MM.1S (cell line): Measurements from ENCODE around the gene SLC6A9.

Experiments
- DNase-seq: peaks from one replicate; pipeline ENCODE4 v3.0.0-alpha.2; 2015
- H2AFZ ChIP-seq: fragments of 300-600 bp; sonication (generic); 2 replicates; pipeline ENCODE4 v1.6.0; 2016; ENCODE audit warnings: antibody characterized with exemption, low read length
- H3F3A ChIP-seq: fragments of 300-600 bp; sonication (generic); 2 replicates; pipeline ENCODE4 v1.6.1; 2016; ENCODE audit warnings: mild to moderate bottlenecking, antibody characterized with exemption, low read length, moderate library complexity, mixed read lengths; ENCODE audit not compliant: insufficient read depth
- H3K27ac ChIP-seq: fragments of 300-600 bp; sonication (generic); 2 replicates; pipeline ENCODE4 v1.5.1; 2016; ENCODE audit warnings: mild to moderate bottlenecking, low read length
- H3K27me3 ChIP-seq: fragments of 300-600 bp; sonication (generic); replicated peaks from 2 replicates; pipeline ENCODE4 v1.6.0; 2016; ENCODE audit warnings: low read length; ENCODE audit not compliant: insufficient read depth
- H3K36me3 ChIP-seq: fragments of 300-600 bp; sonication (generic); replicated peaks from 2 replicates; pipeline ENCODE4 v1.6.1; 2016; ENCODE audit warnings: mild to moderate bottlenecking, low read length, mixed read lengths; ENCODE audit not compliant: insufficient read depth
- H3K4me1 ChIP-seq: fragments of 300-600 bp; sonication (generic); 2 replicates; pipeline ENCODE4 v1.6.1; 2016; ENCODE audit warnings: low read length, mixed read lengths
- H3K4me2 ChIP-seq: fragments of 300-600 bp; sonication (generic); 2 replicates; pipeline ENCODE4 v1.6.0; 2016; ENCODE audit warnings: low read depth, low read length
- H3K4me3 ChIP-seq: fragments of 300-600 bp; sonication (generic); 2 replicates; pipeline ENCODE4 v1.5.1; 2016; ENCODE audit warnings: low read length, mixed read lengths
- H3K79me2 ChIP-seq: fragments of 300-600 bp; sonication (generic); 2 replicates; pipeline ENCODE4 v1.6.1; 2016; ENCODE audit warnings: mixed run types, low read length, mixed read lengths
- H3K9ac ChIP-seq: fragments of 300-600 bp; sonication (generic); 2 replicates; pipeline ENCODE4 v1.6.1; 2016; ENCODE audit warnings: low read length, mixed read lengths
- H3K9me2 ChIP-seq: fragments of 300-600 bp; sonication (generic); replicated peaks from 2 replicates; pipeline ENCODE4 v1.6.1; 2016; ENCODE audit warnings: mild to moderate bottlenecking, low read length, mixed read lengths; ENCODE audit not compliant: insufficient read depth
- H3K9me3 ChIP-seq: fragments of 300-600 bp; sonication (generic); replicated peaks from 2 replicates; pipeline ENCODE4 v1.6.1; 2016; ENCODE audit warnings: mild to moderate bottlenecking, low read length, mixed read lengths; ENCODE audit not compliant: insufficient read depth
- H4K20me1 ChIP-seq: fragments of 300-600 bp; sonication (generic); 2 replicates; pipeline ENCODE4 v1.6.1; 2016; ENCODE audit warnings: mild to moderate bottlenecking, low read length, moderate library complexity, mixed read lengths; ENCODE audit not compliant: insufficient read depth
- CTCF ChIP-seq: fragments of 300-600 bp; sonication (generic); IDR thresholded peaks from 2 replicates; pipeline ENCODE4 v1.5.1; 2016; ENCODE audit warnings: antibody characterized with exemption, low read length, mixed read lengths
- EZH2 ChIP-seq: fragments of 300-600 bp; sonication (generic); optimal IDR thresholded peaks from 2 replicates; pipeline ENCODE3; 2017; ENCODE audit warnings: low read depth, mild to moderate bottlenecking, antibody characterized with exemption, low read length, mixed read lengths
- EZH2phosphoT487 ChIP-seq: fragments of 300-600 bp; sonication (generic); IDR thresholded peaks from 2 replicates; pipeline ENCODE4 v1.6.1; 2018; ENCODE audit warnings: antibody characterized with exemption, low read length

The SLC6A9 gene

GRCh38 chr1:44068442-44068921 lies 37.2 kb upstream of the SLC6A9 start:
- H3K9me2 ChIP-seq: no peaks in the 10 kb centered on the region
- DNase-seq: no peak
- H3F3A ChIP-seq: no peaks in the 10 kb centered on the region
- H2AFZ ChIP-seq: no peak overlapping the region
- H3K9ac ChIP-seq: no peak overlapping the region
- H4K20me1 ChIP-seq: no peaks in the 10 kb centered on the region
- no peaks in the 10 kb centered on the region for H3K9me3 ChIP-seq
- H3K27ac ChIP-seq: no peak overlapping the region
- no peak for TF ChIP-seq CTCF
- no peak for TF ChIP-seq EZH2phosphoT487
- no peak for TF ChIP-seq EZH2
- no peaks in the 10 kb centered on the region for H3K27me3 ChIP-seq
- H3K79me2 ChIP-seq: no peaks in the 10 kb centered on the region
- no peak overlapping the region for H3K4me3 ChIP-seq
- H3K36me3 ChIP-seq: no peaks in the 10 kb centered on the region
- no peak overlapping the region for H3K4me2 ChIP-seq
- H3K4me1 ChIP-seq: no peaks in the 10 kb centered on the region

- Histone ChIP-seq H3K79me2 (no peaks in the 10 kb centered on the region), H3F3A (no peaks in the 10 kb centered on the region), H3K9ac (no peak overlapping the region), H4K20me1 (no peaks in the 10 kb centered on the region), H3K27me3 (no peaks in the 10 kb centered on the region), H3K4me2 (no peak overlapping the region), H3K4me3 (no peak overlapping the region), H3K9me3 (no peaks in the 10 kb centered on the region), H3K27ac (no peak overlapping the region), H3K9me2 (no peaks in the 10 kb centered on the region), H3K4me1 (no peaks in the 10 kb centered on the region), H2AFZ (no peak overlapping the region), H3K36me3 (no peaks in the 10 kb centered on the region)
- DNase-seq: no peak
- no peak for TF ChIP-seq EZH2phosphoT487
- TF ChIP-seq CTCF: no peak
- TF ChIP-seq EZH2: no peak
Observed at GRCh38 chr1:44067266-44068250, 36.3 kb upstream of the SLC6A9 start.

GRCh38 chr1:44062656-44063179 lies 31.5 kb upstream of the SLC6A9 start:
- H3K4me3 ChIP-seq: no peak overlapping the region
- no peak overlapping the region for H3K27ac ChIP-seq
- H3K9me2 ChIP-seq: no peaks in the 10 kb centered on the region
- H3K27me3 ChIP-seq: no peaks in the 10 kb centered on the region
- no peaks in the 10 kb centered on the region for H3K79me2 ChIP-seq
- TF ChIP-seq EZH2phosphoT487 (no peak), EZH2 (no peak), CTCF (no peak)
- H3K9me3 ChIP-seq: no peaks in the 10 kb centered on the region
- H3K9ac ChIP-seq: no peak overlapping the region
- H3K4me2 ChIP-seq: no peak overlapping the region
- no peak overlapping the region for H2AFZ ChIP-seq
- H4K20me1 ChIP-seq: no peaks in the 10 kb centered on the region
- H3F3A ChIP-seq: no peaks in the 10 kb centered on the region
- H3K36me3 ChIP-seq: no peaks in the 10 kb centered on the region
- no peak for DNase-seq
- H3K4me1 ChIP-seq: no peaks in the 10 kb centered on the region
